ENCODE data around the gene ALG8.
"Not testable (repeated sequence)": the region's sequence is repeated elsewhere in the genome, so short reads cannot be mapped to it uniquely, and the experiment has no call there.

Gene ALG8

DNA sequence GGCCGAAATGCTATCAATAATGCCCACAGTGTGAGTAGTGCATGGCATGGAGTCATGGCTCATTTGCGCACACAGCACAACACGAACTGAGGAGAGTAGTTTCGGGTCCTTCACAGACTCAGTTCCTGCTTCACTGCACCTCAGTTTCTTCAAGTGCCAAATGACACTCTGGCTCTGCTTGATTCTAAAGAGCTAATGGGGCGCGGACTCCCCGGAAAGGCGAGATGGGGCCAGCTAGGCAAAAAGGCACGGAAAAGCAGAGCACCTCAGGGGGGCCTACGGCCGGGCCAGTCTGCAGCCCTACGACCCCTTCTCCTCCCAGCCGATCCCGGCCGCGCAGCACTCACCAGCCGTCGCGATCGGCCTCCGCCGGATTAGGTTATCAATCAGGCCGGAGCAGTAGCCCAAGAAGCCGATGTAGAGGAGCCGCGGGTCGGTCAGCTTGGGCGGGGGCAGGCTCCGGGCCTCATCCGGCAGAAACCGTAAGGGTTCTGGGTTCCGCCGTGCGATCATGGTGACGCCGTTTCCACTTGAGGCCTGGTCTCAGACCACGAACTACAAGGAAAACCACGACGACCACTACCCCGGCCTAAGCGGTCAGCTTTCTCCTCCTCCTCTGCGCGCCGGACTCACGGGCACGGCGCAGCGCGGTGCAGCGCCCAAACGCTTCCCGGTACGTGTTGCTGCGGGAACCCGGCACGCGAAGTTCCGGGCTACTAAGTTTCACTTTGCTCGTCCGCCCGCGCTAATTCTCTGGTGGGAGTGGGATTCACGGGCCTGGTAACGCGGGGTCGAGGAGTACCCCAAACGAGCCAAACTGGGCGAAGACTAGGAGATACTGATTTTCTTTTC is 60.0 kb downstream of the ALG8 start, which contains the start of gene NDUFC2:
Gene NDUFC2, minus strand, starts transcription at position 631 of the 852 bp plus-strand sequence. Its CDS starts 118 bp downstream, at position 513.
- TF ChIP-seq, protein P1, sequence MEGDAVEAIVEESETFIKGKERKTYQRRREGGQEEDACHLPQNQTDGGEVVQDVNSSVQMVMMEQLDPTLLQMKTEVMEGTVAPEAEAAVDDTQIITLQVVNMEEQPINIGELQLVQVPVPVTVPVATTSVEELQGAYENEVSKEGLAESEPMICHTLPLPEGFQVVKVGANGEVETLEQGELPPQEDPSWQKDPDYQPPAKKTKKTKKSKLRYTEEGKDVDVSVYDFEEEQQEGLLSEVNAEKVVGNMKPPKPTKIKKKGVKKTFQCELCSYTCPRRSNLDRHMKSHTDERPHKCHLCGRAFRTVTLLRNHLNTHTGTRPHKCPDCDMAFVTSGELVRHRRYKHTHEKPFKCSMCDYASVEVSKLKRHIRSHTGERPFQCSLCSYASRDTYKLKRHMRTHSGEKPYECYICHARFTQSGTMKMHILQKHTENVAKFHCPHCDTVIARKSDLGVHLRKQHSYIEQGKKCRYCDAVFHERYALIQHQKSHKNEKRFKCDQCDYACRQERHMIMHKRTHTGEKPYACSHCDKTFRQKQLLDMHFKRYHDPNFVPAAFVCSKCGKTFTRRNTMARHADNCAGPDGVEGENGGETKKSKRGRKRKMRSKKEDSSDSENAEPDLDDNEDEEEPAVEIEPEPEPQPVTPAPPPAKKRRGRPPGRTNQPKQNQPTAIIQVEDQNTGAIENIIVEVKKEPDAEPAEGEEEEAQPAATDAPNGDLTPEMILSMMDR (IDR thresholded peaks at IDR 0.05; ENCODE audit: low read length, missing control alignments): no peak
- peak within 1 kb of the TSS; percentile 78 for H3K4me3 ChIP-seq (replicated peaks; ENCODE audit: low read depth, low read length)
- peak; percentile 90 for DNase-seq (ENCODE audit: low read depth)

DNA sequence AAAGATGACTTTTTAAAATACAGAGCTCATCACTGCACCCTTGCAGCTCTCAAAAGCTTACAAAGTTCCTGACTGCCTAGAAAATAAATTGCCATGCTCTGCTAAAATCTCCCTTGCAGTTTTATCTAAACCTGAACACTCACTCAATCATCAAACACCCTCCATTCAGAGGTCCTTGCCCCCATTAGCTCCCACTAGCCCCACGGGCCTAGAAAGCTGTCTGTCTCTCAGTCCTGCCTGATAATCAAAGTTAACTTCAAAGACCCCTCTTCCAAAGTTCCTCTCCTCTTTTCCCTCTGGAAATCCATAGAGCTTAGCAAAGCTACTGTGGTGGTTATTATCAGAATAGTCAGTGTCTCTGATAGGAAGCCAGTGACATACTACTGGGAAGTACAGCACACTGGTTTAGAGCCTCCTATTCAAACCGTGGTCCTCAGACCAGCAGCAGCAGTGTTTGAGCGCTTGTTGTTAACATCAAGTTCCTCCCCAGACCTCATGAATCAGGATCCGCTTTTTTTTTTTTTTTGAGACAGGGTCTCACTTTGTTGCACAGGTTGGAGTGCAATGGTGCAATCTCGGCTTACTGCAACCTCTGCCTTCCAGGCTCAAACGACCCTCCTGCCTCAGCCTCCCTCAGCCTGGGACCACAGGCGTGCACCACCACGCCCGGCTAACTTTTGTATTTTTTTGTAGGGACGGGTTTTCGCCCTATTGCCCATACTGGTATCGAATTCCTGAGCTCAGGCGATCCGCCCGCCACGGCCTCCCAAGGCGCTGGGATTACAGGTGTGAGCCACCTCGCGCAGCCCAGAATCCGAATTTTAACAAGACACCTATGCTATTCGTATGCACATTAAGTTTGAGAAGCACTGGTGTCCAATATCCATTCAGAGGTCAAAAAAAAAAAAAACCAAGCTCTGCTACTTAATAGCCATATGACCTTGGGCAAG is 60.9 kb downstream of the ALG8 start:
- no peak for DNase-seq (ENCODE audit: low read depth)
- TF ChIP-seq, protein P1 (IDR thresholded peaks at IDR 0.05; ENCODE audit: low read length, missing control alignments): no peak
- peak overlapping the region; percentile 78 for H3K4me3 ChIP-seq (replicated peaks; ENCODE audit: low read depth, low read length)

DNA sequence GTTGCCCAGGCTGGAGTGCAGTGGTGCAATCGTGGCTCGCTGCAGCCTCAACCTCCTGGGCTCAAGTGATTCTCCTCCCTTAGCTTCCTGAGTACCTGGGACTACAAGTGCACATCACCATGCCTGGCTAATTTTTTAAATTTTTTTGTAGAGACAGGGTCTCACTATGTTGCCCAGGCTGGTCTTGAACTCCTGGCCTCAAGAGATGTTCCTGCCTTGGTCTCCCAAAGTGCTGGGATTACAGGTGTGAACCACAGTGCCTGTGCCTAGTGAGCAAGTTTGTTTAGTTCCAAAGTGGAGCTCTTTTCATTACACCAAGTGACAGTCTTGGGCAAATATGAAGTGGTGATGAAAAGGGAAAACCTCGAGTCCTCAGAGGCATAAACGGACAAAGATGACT is 61.8 kb downstream of the ALG8 start:
- not testable (repeated sequence) for DNase-seq (ENCODE audit: low read depth)
- H3K4me3 ChIP-seq (replicated peaks; ENCODE audit: low read depth, low read length): peak overlapping the region; percentile 78

DNA sequence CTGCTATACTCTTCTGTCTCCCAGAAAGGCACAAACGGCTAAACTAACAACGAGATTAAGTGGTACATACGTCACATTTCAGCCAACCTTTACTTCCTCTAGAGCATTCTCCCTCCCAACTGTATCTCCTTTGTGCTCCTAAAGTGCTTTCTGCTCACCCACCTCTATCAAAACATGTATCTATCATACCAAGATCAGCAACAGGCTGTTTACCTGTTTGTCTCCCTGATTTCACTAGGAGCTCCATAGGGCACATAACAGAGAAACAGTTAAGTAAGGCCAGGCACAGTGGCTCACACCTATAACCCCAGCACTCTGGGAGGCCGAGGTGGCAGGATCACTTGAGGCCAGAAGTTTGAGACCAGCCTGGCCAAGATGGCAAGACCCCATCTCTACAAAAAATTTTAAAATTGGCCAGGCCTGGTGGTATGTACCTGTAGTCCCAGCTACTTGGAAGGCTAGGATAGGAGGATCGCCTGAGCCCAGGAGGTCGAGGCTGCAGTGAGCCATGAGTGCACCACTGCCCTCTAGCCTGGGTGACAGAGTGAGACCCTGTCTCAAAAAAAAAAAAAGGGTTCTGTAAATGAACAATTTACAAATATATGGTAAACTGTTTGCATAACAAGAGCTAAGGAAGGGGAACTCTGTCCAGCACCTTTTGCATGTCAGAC is 62.6 kb downstream of the ALG8 start:
- H3K4me3 ChIP-seq (replicated peaks; ENCODE audit: low read depth, low read length): no peak overlapping the region
- DNase-seq (ENCODE audit: low read depth): no peak
- TF ChIP-seq, protein P1 (IDR thresholded peaks at IDR 0.05; ENCODE audit: low read length, missing control alignments): no peak

DNA sequence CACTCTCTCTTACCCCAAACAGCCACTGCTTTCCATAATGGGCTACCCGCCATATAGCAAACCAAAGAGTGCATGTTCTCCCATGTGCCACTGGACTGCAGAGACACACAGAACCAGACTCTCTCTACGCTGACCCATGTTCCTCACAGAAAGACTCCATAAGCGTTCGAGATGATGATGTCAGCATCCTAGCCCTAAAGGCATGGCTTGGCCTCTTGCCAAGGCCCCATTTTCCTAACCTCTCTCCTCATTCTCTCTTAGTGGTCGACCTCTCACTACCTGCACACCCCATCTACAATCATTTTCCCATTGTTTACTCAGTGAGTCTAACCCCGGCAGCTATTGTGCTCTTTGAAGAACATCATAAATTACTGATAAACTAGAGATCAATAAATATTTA is 64.7 kb downstream of the ALG8 start:
- H3K4me3 ChIP-seq (replicated peaks; ENCODE audit: low read depth, low read length): no peak overlapping the region
- TF ChIP-seq, protein P1 (IDR thresholded peaks at IDR 0.05; ENCODE audit: low read length, missing control alignments): no peak
- DNase-seq (ENCODE audit: low read depth): no peak

DNA sequence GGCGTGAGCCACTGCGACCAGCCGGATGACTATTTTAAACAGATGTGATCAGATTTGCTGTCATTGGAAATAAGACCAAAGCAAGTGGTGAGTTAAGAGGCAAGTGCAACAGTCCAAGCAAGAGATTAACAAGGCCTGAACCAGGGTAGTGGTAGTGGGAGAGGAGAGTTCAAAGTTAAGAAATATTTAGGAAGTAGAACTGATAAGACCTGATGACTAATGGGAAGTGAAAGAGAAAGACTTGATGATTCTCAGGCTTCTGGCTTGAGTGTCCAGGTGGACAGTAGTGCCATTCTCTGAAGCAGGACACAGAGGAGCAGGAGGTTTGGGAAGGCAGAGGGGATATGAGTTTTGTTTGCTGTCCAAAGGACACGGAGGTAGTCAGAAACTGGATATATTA is 67.0 kb downstream of the ALG8 start:
- DNase-seq (ENCODE audit: low read depth): peak; percentile 20
- no peak overlapping the region for H3K4me3 ChIP-seq (replicated peaks; ENCODE audit: low read depth, low read length)
- TF ChIP-seq, protein P1 (IDR thresholded peaks at IDR 0.05; ENCODE audit: low read length, missing control alignments): no peak

All from fibroblast of pulmonary artery (primary cell).